ENCODE data around the gene BCAS1.

Gene BCAS1

GRCh38 chr20:54070187-54070987 lies at the start of gene BCAS1:
Gene BCAS1 (minus strand): TSS chr20:54070594. CDS start chr20:54058718, 11,876 bp downstream.
- DNase-seq, result no peak

- no peak for DNase-seq
Observed at GRCh38 chr20:54119744-54120143, 49.4 kb upstream of the BCAS1 start.

GRCh38 chr20:54118220-54119001 lies 48.0 kb upstream of the BCAS1 start:
- no peak for DNase-seq

- no peak for DNase-seq
Observed at GRCh38 chr20:54116550-54117235, 46.3 kb upstream of the BCAS1 start.

- DNase-seq, result no peak
Observed at GRCh38 chr20:54115172-54115854, 44.9 kb upstream of the BCAS1 start.

- no peak for DNase-seq
Observed at GRCh38 chr20:54114109-54114508, 43.7 kb upstream of the BCAS1 start.

GRCh38 chr20:54113566-54113965 lies 43.2 kb upstream of the BCAS1 start:
- DNase-seq, result no peak

GRCh38 chr20:54112221-54112884 lies 42.0 kb upstream of the BCAS1 start:
- no peak for DNase-seq

GRCh38 chr20:54111460-54111859 lies 41.1 kb upstream of the BCAS1 start:
- DNase-seq, result no peak

- DNase-seq, result no peak
Observed at GRCh38 chr20:54110457-54110856, 40.1 kb upstream of the BCAS1 start.

GRCh38 chr20:54110041-54110440 lies 39.6 kb upstream of the BCAS1 start:
- no peak for DNase-seq

GRCh38 chr20:54108817-54109216 lies 38.4 kb upstream of the BCAS1 start:
- no peak for DNase-seq

- no peak for DNase-seq
Observed at GRCh38 chr20:54108326-54108642, 37.9 kb upstream of the BCAS1 start.

GRCh38 chr20:54107600-54108325 lies 37.4 kb upstream of the BCAS1 start:
- no peak for DNase-seq

GRCh38 chr20:54107181-54107580 lies 36.8 kb upstream of the BCAS1 start:
- no peak for DNase-seq

- DNase-seq, result no peak
Observed at GRCh38 chr20:54106162-54106561, 35.8 kb upstream of the BCAS1 start.

- DNase-seq, result no peak
Observed at GRCh38 chr20:54105653-54106052, 35.3 kb upstream of the BCAS1 start.

- no peak for DNase-seq
Observed at GRCh38 chr20:54104781-54105180, 34.4 kb upstream of the BCAS1 start.

GRCh38 chr20:54103762-54104600 lies 33.6 kb upstream of the BCAS1 start:
- no peak for DNase-seq

- DNase-seq, result no peak
Observed at GRCh38 chr20:54103067-54103761, 32.8 kb upstream of the BCAS1 start.
